PFSK-1 (cell line): Measurements from ENCODE around the gene SH3TC1.

Source experiments
- FOXP2 ChIP-seq: optimal IDR thresholded peaks from 2 replicates; pipeline ENCODE3; 2011; ENCODE audit warnings: borderline replicate concordance, control low read depth, inconsistent platforms; ENCODE audit not compliant: insufficient read depth; ENCODE audit errors: extremely low read length, extremely low read depth
- POLR2AphosphoS5 ChIP-seq: IDR thresholded peaks from 2 replicates; pipeline ENCODE4 v1.6.1; 2012; ENCODE audit warnings: low read depth, mild to moderate bottlenecking, control low read depth, low read length, moderate library complexity
- SIN3A ChIP-seq: IDR thresholded peaks from 2 replicates; pipeline ENCODE4 v1.6.1; 2012; ENCODE audit warnings: mild to moderate bottlenecking, low read length, moderate library complexity, borderline replicate concordance; ENCODE audit not compliant: insufficient read depth
- TAF1 ChIP-seq: IDR thresholded peaks from 2 replicates; pipeline ENCODE4 v1.6.1; 2012; ENCODE audit warnings: low read length, control low read depth, borderline replicate concordance; ENCODE audit not compliant: insufficient read depth
- TF ChIP-seq, protein P1 (sequence below), 2 experiments: IDR thresholded peaks; 2 replicates each; pipeline versions ENCODE4 v1.6.1 to v1.8.0; 2011 to 2012; ENCODE audit warnings: low read depth in 2 of 2, low read length in 2 of 2, control low read depth in 1 of 2, inconsistent platforms in 1 of 2, mild to moderate bottlenecking in 1 of 2, moderate library complexity in 1 of 2; ENCODE audit not compliant: insufficient read depth in 1 of 2

SH3TC1 gene

DNA sequence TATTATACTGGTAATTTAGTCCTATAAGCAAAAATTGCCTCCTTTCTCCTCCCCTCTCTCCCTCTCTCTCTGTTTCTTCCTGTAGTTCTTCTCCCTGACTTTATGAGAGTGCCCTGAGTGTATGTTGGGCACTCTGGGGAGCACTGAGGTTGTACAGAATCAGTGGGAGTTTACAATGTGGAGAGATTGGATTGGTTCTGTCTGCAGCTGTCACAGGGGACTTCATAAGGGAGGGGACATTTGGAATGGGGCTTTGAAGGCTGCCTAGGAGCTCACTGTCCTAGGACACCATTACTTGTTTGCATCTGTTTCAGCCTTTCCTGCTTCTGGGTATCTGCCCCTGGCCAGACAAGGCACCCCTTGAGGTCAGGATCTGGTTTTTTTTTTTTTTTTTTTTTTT, 22.9 kb downstream of the SH3TC1 start:
- TF ChIP-seq, protein P1, sequence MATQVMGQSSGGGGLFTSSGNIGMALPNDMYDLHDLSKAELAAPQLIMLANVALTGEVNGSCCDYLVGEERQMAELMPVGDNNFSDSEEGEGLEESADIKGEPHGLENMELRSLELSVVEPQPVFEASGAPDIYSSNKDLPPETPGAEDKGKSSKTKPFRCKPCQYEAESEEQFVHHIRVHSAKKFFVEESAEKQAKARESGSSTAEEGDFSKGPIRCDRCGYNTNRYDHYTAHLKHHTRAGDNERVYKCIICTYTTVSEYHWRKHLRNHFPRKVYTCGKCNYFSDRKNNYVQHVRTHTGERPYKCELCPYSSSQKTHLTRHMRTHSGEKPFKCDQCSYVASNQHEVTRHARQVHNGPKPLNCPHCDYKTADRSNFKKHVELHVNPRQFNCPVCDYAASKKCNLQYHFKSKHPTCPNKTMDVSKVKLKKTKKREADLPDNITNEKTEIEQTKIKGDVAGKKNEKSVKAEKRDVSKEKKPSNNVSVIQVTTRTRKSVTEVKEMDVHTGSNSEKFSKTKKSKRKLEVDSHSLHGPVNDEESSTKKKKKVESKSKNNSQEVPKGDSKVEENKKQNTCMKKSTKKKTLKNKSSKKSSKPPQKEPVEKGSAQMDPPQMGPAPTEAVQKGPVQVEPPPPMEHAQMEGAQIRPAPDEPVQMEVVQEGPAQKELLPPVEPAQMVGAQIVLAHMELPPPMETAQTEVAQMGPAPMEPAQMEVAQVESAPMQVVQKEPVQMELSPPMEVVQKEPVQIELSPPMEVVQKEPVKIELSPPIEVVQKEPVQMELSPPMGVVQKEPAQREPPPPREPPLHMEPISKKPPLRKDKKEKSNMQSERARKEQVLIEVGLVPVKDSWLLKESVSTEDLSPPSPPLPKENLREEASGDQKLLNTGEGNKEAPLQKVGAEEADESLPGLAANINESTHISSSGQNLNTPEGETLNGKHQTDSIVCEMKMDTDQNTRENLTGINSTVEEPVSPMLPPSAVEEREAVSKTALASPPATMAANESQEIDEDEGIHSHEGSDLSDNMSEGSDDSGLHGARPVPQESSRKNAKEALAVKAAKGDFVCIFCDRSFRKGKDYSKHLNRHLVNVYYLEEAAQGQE (IDR thresholded peaks at IDR 0.05; ENCODE audit: insufficient read depth in 1 of 2, low read depth in 2 of 2, low read length in 2 of 2) = no peak
- no peak for TF ChIP-seq TAF1
- no peak for TF ChIP-seq FOXP2
- no peak for TF ChIP-seq SIN3A
- TF ChIP-seq POLR2AphosphoS5 = no peak

DNA sequence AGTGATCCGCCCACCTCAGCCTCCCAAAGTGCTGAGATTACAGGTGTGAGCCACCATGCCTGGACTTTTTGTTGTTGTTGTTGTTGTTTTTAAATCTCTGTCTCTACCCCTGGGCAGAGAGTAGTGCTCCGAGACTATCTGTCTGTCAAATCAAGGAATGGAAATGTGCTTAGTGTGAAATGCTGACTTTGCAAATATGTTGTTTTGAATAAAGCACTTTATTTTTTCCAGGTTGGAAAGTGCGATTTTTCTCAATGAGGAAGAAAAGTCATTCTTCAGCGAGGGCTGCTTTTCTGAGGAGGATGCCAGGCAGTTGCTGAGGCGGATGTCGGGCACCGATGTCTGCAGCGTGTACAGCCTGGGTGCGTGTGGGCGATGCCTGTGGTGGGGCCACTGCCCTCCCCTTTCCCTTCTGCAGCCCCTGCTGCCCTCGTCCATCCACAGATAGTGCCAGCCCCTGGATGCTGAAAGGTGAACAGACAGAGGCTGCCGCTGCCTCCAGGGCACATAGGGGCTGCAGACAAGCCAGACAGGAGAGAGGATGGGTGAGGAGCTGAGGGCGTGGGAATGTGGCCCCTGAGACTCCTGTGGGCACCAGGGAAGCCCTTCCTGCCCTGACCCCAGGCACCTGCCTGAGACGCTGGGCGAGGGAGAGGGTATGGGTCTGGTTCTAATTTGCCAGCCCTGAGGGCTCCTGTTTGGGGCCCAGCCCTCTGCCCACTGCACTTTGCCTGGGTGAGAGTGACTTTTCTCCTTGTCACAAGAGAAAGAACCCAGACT, 23.7 kb downstream of the SH3TC1 start:
- TF ChIP-seq, protein P1 (IDR thresholded peaks at IDR 0.05; ENCODE audit: insufficient read depth in 1 of 2, low read depth in 2 of 2, low read length in 2 of 2) = no peak
- TF ChIP-seq TAF1 (no peak), POLR2AphosphoS5 (no peak), FOXP2 (no peak), SIN3A (no peak)

DNA sequence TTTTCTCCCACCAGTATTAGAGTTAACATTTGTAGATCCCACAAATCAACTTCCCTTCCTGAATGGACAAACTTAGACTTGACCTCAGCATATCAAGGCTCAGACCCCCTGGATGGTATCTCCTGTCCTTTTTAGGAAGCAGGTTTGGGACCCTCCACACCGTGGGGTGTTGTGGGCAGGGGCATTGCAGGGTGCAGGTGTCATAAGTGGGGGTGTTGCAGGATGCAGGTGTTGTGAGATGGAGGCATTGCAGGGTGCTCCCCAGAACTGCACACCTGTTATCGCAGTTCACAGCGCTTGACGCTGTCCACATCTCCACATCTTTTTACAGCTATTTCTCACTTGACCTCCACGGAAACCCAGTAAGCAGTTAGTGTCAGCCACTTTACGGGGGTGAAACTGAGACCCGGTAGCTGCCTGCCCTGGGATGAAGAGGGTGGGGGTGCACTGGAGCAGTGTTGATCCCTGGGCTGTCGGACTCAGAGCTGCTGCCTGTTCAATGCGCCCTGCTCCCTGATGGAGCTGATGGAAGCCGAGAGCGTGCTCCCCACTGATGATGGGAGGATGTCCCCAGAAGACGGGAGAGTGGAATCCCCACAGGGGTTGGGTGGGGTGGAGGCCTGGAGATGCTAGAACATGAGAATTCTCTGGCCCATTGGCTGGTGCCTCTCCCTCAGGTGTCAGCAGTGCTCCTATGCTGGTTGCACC, 25.3 kb downstream of the SH3TC1 start:
- TF ChIP-seq TAF1 = no peak
- TF ChIP-seq SIN3A = no peak
- no peak for TF ChIP-seq POLR2AphosphoS5
- TF ChIP-seq, protein P1 (IDR thresholded peaks at IDR 0.05; ENCODE audit: insufficient read depth in 1 of 2, low read depth in 2 of 2, low read length in 2 of 2) = no peak
- no peak for TF ChIP-seq FOXP2

DNA sequence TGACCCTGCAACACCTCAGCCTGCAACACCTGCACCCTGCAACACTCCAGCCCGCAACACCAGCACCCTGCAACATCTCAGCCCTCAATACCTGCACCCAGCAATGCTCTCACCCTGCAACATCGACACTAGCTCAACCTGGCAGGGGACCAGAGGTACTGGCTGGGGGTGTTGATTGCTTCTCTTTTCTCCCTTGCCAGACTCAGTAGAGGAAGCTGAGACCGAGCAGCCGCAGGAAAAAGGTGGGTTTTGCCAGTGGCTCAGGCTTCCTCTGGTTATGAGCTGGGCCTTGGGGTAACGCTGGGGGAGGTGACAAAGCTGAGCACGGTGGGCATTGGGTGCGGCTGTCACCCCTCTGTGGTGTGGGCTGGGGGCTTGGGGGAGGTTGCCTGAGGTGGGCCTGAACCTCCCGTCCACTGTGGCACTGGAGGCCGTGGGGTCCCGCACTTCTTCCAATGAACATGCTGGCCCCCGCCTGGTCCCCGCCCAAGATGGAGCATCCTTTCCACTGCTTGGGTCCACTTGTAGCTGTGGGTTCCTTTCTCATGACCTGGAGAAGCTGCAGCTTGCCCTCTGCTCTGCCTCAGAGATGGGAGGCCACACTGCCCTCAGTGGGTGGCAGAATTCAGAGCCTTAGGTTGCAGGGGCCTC, 26.0 kb downstream of the SH3TC1 start:
- TF ChIP-seq FOXP2 (no peak), POLR2AphosphoS5 (no peak), TAF1 (no peak), SIN3A (no peak)
- TF ChIP-seq, protein P1 (IDR thresholded peaks at IDR 0.05; ENCODE audit: insufficient read depth in 1 of 2, low read depth in 2 of 2, low read length in 2 of 2) = no peak
